Middle frontal gyrus (tissue), 1 donor: Measurements from ENCODE around the gene RHBDL3.
A peak's percentile ranks its signal among the peaks of the same experiment; 100 is the strongest.
"Not testable (repeated sequence)": the region's sequence is repeated elsewhere in the genome, so short reads cannot be mapped to it uniquely, and the experiment has no call there.

ENCODE experiments used
- DNase-seq: peaks from one replicate; pipeline ENCODE4 v3.0.0-alpha.2; 2015; ENCODE audit warnings: low spot score; ENCODE audit errors: extremely low spot score

RHBDL3 gene

GRCh38 chr17:32323046-32323445 is 57.4 kb downstream of the RHBDL3 start:
- no peak for DNase-seq

- no peak for DNase-seq
Observed at GRCh38 chr17:32323811-32324491, 58.3 kb downstream of the RHBDL3 start.

- DNase-seq: no peak
Observed at GRCh38 chr17:32327911-32328310, 62.3 kb downstream of the RHBDL3 start.

GRCh38 chr17:32330147-32330546 is 64.5 kb downstream of the RHBDL3 start:
- no peak for DNase-seq

GRCh38 chr17:32331243-32332040 is 65.8 kb downstream of the RHBDL3 start:
- no peak for DNase-seq

DNA sequence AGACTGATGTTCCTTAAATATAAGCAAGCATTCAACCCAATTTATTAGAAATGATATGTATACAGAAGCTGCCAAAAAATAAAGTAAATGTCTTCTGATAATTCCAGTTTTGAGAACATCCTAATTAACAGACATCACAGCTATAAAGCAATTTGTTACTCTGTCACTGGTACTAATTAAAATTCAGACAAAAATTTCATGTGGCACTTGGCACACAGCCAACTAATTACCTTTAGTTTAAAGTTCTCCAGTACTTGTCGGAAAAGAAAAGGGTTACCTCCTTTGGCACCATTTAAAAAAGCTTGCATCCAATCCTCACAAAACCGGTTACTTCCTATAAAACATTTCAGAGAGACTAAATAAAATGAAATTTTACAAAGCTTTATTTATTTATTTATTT is 67.6 kb downstream of the RHBDL3 start:
- no peak for DNase-seq

DNA sequence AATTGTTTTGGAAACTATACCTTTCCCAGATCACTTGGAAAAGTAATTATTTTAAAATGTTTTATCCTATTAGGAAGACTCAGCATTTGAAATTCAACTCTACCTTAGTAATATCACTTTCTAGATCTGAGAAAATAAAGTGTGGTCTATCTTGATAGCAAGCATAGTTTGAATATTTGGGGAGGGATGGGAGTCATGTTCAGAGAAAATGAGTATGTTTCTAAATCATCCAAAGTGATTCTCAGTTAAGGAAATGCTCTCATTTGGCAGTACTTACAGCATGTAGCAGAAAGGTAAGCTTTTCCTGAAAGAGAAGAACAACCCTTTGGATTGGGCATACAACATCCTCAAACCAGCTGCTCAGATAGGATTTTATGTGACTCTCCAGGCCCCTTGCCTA is 69.4 kb downstream of the RHBDL3 start:
- no peak for DNase-seq

GRCh38 chr17:32335687-32336086 is 70.1 kb downstream of the RHBDL3 start:
- DNase-seq: no peak

GRCh38 chr17:32341141-32341856 is 75.7 kb downstream of the RHBDL3 start:
- DNase-seq: no peak

DNA sequence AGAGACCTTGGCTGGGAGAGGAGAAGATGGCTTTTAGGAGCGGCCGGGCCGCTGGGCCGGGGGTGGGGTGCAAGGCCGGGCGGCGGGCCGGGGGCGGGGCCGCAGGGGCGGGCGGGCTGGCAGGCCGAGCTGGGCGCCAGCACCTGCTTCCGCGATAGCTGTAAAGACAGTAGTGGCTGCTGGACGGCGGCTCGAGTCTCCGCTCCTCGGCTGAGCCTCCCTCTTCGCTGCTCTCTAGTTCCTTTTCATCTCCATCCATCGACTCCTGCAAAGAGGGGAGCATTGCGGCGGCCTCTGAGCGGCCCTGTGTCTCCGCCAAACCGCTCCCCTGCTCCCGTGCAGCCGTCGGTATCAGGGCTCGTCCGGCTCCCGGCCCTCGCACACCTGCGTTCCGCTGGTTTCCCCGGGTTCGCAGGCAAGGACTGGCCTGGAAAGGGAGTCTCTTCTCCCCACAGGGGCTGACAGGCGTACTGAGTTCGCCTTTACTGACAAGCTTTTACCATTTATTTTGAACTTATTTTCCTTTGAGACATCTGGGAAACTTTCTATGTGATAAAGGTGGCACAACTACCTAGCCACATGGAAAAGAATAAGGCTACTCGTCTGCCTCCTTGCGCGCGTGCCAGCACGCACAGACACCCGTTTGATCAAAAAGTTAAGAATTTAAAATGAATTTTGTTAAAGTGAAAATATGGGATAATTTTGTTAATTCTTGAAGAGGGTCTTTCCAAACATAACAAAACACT is 76.4 kb downstream of the RHBDL3 start, which contains the start of gene C17orf75:
Gene C17orf75, minus strand, starts transcription at position 317 of the 746 bp plus-strand sequence. Its CDS starts 34 bp downstream, at position 283.
- peak; percentile 47 for DNase-seq

- no peak for DNase-seq
Observed at GRCh38 chr17:32342603-32343325, 77.1 kb downstream of the RHBDL3 start.

- no peak for DNase-seq
Observed at GRCh38 chr17:32345951-32346600, 80.4 kb downstream of the RHBDL3 start.

- no peak for DNase-seq
Observed at GRCh38 chr17:32348483-32348800, 82.8 kb downstream of the RHBDL3 start.

DNA sequence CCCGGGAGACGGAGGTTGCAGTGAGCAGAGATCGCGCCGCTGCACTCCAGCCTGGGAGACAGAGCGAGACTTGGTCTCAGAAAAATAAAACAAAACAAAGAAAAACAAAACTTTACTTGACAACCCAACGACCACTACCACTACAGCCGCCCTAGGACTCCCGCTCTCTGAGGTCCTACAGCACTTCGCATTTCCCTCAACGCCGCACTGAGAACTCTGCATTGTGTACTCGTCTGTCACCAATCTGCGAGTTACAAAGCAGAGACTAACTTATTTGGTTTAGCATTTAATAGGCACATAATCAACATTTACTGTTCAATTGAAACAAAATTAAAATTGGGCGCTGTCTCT is 83.8 kb downstream of the RHBDL3 start:
- no peak for DNase-seq

DNA sequence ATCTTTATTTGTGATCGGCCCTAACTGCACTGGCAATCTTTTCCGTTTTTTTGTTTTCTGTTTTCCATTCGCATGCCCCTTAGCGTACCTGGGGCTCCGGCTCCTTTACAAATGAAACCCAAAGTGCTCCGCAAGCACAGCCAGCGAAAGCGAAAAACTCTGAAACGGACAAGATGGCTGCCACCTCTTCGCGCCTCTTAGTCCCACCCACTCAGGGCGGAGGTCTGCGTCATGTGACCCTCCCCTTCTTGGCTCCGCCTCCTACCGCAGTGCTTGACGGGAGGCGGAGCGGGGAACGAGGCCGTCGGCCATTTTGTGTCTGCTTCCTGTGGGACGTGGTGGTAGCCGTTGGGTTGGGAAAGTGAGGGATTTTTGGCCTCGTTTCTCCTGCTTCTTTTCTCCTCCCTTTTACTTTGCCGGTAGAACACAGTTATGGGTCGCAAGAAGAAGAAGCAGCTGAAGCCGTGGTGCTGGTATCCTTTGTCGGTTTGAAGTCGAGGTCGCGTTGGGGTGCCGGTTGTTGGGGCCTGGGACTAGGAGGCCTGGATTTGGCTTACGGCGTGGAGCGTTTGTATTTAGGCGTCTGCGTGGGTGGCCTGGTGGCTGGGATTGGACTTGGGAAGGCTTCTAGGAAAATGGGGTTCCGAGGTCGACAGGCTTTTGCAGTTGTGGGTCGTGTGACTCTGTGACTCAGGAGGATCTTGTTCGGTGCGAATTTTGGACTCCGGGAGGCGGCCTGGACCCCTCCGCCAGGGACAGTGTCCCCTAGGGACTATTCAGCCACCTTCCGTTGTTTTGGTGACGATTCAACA is 84.4 kb downstream of the RHBDL3 start, which contains the start of gene ZNF207:
Gene ZNF207, plus strand, starts transcription at position 304 of the 812 bp plus-strand sequence. Its CDS starts 129 bp downstream, at position 433.
- DNase-seq: peak; percentile 96

DNA sequence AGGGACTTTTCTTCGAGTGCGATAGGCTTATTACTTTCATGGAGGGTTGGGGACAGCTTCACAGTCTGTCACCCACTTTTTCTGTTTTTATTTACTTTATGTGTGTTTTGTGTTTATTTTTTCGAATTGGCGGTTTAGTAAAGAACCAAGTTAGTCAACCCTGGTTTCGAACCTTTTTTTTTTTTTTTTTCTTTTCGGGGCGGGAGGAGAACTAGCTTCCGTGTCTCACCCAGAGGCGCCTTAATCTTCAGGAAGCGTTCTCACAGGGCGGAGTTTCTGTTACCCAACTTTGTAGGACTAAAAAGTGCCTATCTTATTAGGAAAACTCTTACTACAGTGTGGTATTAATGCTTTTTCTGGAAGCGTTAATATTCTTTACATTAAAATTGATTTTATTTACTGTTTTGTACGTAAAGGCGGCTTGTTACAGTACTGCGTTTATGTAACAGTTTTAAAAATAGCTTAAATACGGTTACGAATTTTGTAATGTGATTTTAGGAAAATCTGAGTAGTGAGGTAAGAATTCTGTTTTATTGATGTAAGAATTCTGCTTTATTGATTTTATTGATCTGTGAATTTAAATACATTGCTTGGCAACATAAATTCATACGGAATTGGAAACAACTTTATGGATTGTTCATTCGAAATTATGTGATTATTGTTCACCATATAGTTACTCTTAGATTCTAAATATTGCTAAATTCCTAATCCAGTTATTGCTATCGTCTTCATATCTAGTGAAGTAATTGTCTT is 85.2 kb downstream of the RHBDL3 start:
- DNase-seq: no peak

DNA sequence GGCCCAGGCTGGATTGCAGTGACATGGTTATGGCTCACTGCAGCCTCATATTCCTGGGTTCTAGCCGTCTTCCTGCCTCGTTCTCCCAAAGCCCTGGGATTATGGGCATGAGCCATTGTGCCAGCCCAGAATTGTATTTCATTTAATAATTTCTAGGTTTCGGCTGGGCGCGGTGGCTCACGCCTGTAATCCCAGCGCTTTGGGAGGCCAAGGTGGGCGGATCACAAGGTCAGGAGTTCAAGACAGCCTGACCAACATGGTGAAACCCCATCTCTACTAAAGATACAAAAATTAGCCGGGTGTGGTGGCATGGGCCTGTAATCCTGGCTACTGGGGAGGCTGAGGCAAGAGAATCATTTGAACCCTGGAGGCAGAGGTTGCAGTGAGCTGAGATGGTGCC is 87.1 kb downstream of the RHBDL3 start:
- DNase-seq: not testable (repeated sequence)

- DNase-seq: no peak
Observed at GRCh38 chr17:32355649-32356377, 90.2 kb downstream of the RHBDL3 start.
